Liver (tissue), 9 donors: ENCODE measurements around the gene OXCT1. TPM values are rescaled to one million over a fixed set of nuclear protein-coding genes. Genes with fewer than 3 reads are reported as not detected.

Source experiments
- DNase-seq: peaks from one replicate; pipeline ENCODE4 v3.0.0-alpha.2; 2017; ENCODE audit warnings: low spot score
- H3K27ac ChIP-seq, 2 donors: one replicate each; pipeline ENCODE4 v1.7.0; 2013; ENCODE audit warnings: inconsistent platforms in 2 of 2, low read length in 2 of 2, control low read depth in 1 of 2, low read depth in 1 of 2, mild to moderate bottlenecking in 1 of 2
- H3K27me3 ChIP-seq, 4 donors: one replicate each; pipeline versions ENCODE4 v1.6.1 to v1.7.0; 2013; ENCODE audit warnings: low read length in 3 of 4, inconsistent platforms in 1 of 4, mild to moderate bottlenecking in 1 of 4, moderate library complexity in 1 of 4; ENCODE audit not compliant: control insufficient read depth in 4 of 4, insufficient read depth in 4 of 4
- H3K36me3 ChIP-seq, 4 donors: one replicate each; pipeline versions ENCODE4 v1.6.1 to v1.7.0; 2013; ENCODE audit warnings: low read length in 3 of 4, mild to moderate bottlenecking in 3 of 4, low read depth in 1 of 4, moderate library complexity in 1 of 4; ENCODE audit not compliant: control insufficient read depth in 4 of 4, insufficient read depth in 3 of 4
- H3K4me1 ChIP-seq, 4 donors: one replicate each; pipeline versions ENCODE4 v1.6.1 to v1.7.0; 2013; ENCODE audit warnings: low read length in 3 of 4, mild to moderate bottlenecking in 3 of 4, moderate library complexity in 1 of 4; ENCODE audit not compliant: control insufficient read depth in 4 of 4, insufficient read depth in 4 of 4
- H3K4me3 ChIP-seq, 3 donors: one replicate each; pipeline versions ENCODE4 v1.6.1 to v1.7.0; 2013; ENCODE audit warnings: low read length in 3 of 3, control low read depth in 1 of 3, low read depth in 1 of 3, mild to moderate bottlenecking in 1 of 3
- H3K9ac ChIP-seq, 2 donors: one replicate each; pipeline ENCODE4 v1.7.0; 2013; ENCODE audit warnings: low read length in 2 of 2, mild to moderate bottlenecking in 2 of 2, moderate library complexity in 2 of 2, control low read depth in 1 of 2, low read depth in 1 of 2
- H3K9me3 ChIP-seq, 4 donors: one replicate each; pipeline versions ENCODE4 v1.6.1 to v1.7.0; 2013; ENCODE audit warnings: low read length in 3 of 4; ENCODE audit not compliant: control insufficient read depth in 4 of 4
- EGR1 ChIP-seq, 2 donors: IDR thresholded peaks; 2 replicates each; pipeline ENCODE4 v1.6.1; 2016 to 2018; ENCODE audit warnings: antibody characterized with exemption in 2 of 2, low read depth in 2 of 2
- FOXA1 ChIP-seq: IDR thresholded peaks from 2 replicates; pipeline ENCODE4 v1.6.1; 2016; ENCODE audit warnings: antibody characterized with exemption
- FOXA2 ChIP-seq: IDR thresholded peaks from 2 replicates; pipeline ENCODE4 v1.6.1; 2016; ENCODE audit warnings: antibody characterized with exemption
- GABPA ChIP-seq, 2 donors: IDR thresholded peaks in 1 of 2; conservative IDR thresholded peaks in 1 of 2; 2 replicates each; pipeline ENCODE4 v1.6.1; 2016; ENCODE audit warnings: antibody characterized with exemption in 2 of 2, mild to moderate bottlenecking in 1 of 2, moderate library complexity in 1 of 2
- HNF4G ChIP-seq: IDR thresholded peaks from 2 replicates; pipeline ENCODE4 v1.6.1; 2016; ENCODE audit warnings: antibody characterized with exemption
- JUND ChIP-seq, 2 donors: IDR thresholded peaks; 2 replicates each; pipeline ENCODE4 v1.6.1; 2016; ENCODE audit warnings: antibody characterized with exemption in 2 of 2
- NR2F2 ChIP-seq: IDR thresholded peaks from 2 replicates; pipeline ENCODE4 v1.6.1; 2016; ENCODE audit warnings: antibody characterized with exemption
- RAD21 ChIP-seq, 2 donors: IDR thresholded peaks; 2 replicates each; pipeline ENCODE4 v1.6.1; 2016; ENCODE audit warnings: antibody characterized with exemption in 2 of 2, mild to moderate bottlenecking in 2 of 2
- RXRA ChIP-seq, 2 donors: IDR thresholded peaks; 2 replicates each; pipeline ENCODE4 v1.6.1; 2017 to 2018; ENCODE audit warnings: antibody characterized with exemption in 2 of 2, mild to moderate bottlenecking in 1 of 2
- SP1 ChIP-seq: IDR thresholded peaks from 2 replicates; pipeline ENCODE4 v1.6.1; 2018; ENCODE audit warnings: antibody characterized with exemption, mild to moderate bottlenecking
- TAF1 ChIP-seq: conservative IDR thresholded peaks from 2 replicates; pipeline ENCODE4 v1.6.1; 2016; ENCODE audit warnings: antibody characterized with exemption, mild to moderate bottlenecking
- YY1 ChIP-seq: IDR thresholded peaks from 2 replicates; pipeline ENCODE4 v1.6.1; 2016; ENCODE audit warnings: antibody characterized with exemption, mild to moderate bottlenecking
- WGBS: extraction: QIAGEN DNeasy Blood & Tissue Kit; methylation state at CpG from one replicate; pipeline ENCODE4 v1.1.7; 2013; 5-methylcytosine and 5-hydroxymethylcytosine counted together
- polyA plus RNA-seq, 2 donors: library from polyadenylated mRNA; stranded (reverse) in 1 of 2; unstranded in 1 of 2; fragments of 200-250 nt in 1 of 2; fragments of >200 nt in 1 of 2; fragmentation: Nextera tagmentation in 1 of 2; extraction: Ambion mirVana in 1 of 2; gene quantifications; one replicate each; pipeline versions ENCODE4 v1.2.1 to v1.2.3, GENCODE V29; 2013 to 2015
- total RNA-seq, 2 donors: library from RNA; depleted of rRNA; stranded (reverse); fragments of >200 nt; gene quantifications; one replicate each; pipeline ENCODE4 v1.2.3, GENCODE V29; 2014
- TF ChIP-seq, protein P1 (sequence below): IDR thresholded peaks from 2 replicates; pipeline ENCODE4 v1.6.1; 2016; ENCODE audit warnings: antibody characterized with exemption
- TF ChIP-seq, protein P2 (sequence below): IDR thresholded peaks from 2 replicates; pipeline ENCODE4 v1.6.1; 2016; ENCODE audit warnings: antibody characterized with exemption
- TF ChIP-seq, protein P3 (sequence below): fragments of 150-350 bp; IDR thresholded peaks from 2 replicates; pipeline ENCODE4 v1.5.1; 2017; ENCODE audit warnings: improper control_type of control experiment, low read depth, low read length; ENCODE audit not compliant: missing input control
- donor health status: healthy.
- donor health status: healthy.
- donor health status: healthy.
- donor health status: healthy.
- donor health status: healthy.

The OXCT1 gene
- total and polyA plus RNA-seq, 4 donors, result 0.72 to 10.7 (median 1.1) TPM

DNA sequence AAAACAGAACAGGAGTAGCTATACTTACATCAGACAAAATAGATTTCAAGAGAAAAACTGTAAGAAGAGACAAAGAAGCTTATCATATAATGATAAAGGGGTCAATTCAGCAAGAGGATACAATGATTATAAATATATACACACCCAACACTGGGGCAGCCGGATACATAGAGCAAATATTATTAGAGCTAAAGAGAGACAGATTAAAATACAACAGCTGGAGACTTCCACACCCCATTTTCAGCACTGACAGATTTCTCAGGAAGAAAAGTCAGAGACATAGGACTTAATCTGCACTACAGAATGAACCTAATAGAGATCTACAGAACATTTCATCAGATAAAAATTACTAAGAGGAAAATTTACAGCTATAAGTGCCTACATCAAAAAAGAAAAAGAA is 35.7 kb downstream of the OXCT1 start (continued):
- TF ChIP-seq FOXA1, result no peak
- no peak for TF ChIP-seq JUND (IDR thresholded peaks at IDR 0.05)
- TF ChIP-seq, protein P1, sequence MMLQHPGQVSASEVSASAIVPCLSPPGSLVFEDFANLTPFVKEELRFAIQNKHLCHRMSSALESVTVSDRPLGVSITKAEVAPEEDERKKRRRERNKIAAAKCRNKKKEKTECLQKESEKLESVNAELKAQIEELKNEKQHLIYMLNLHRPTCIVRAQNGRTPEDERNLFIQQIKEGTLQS, result no peak
- no peak for TF ChIP-seq SP1
- TF ChIP-seq NR2F2, result no peak

DNA sequence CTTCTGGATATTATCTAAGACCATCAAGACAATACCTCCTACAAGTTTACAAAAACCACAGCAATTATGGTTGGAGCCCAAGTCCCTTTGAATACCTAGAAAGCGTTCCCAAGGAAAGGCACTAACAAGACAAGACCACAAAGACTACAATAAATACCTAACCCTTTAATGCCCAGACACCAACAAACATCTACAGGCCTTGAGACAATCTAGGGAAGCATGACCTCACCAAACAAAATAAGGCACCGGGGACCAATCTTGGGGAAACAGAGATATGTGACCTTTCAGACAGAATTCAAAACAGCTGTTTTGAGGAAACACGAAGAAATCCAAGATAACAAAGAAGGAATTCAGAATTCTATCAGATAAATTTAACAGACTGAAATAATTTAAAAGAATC is 37.8 kb downstream of the OXCT1 start:
- H3K4me3 ChIP-seq, result no peak overlapping the region
- TF ChIP-seq, protein P2, sequence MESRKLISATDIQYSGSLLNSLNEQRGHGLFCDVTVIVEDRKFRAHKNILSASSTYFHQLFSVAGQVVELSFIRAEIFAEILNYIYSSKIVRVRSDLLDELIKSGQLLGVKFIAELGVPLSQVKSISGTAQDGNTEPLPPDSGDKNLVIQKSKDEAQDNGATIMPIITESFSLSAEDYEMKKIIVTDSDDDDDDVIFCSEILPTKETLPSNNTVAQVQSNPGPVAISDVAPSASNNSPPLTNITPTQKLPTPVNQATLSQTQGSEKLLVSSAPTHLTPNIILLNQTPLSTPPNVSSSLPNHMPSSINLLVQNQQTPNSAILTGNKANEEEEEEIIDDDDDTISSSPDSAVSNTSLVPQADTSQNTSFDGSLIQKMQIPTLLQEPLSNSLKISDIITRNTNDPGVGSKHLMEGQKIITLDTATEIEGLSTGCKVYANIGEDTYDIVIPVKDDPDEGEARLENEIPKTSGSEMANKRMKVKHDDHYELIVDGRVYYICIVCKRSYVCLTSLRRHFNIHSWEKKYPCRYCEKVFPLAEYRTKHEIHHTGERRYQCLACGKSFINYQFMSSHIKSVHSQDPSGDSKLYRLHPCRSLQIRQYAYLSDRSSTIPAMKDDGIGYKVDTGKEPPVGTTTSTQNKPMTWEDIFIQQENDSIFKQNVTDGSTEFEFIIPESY, result no peak
- TF ChIP-seq FOXA2 (no peak), EGR1 (IDR thresholded peaks at IDR 0.05; ENCODE audit: low read depth in 2 of 2) (no peak), GABPA (IDR thresholded peaks at IDR 0.05 in 1 of 2, conservative IDR thresholded peaks at IDR 0.05 in 1 of 2) (no peak), YY1 (no peak), RXRA (IDR thresholded peaks at IDR 0.05) (no peak), RAD21 (IDR thresholded peaks at IDR 0.05) (no peak)
- TF ChIP-seq, protein P3, sequence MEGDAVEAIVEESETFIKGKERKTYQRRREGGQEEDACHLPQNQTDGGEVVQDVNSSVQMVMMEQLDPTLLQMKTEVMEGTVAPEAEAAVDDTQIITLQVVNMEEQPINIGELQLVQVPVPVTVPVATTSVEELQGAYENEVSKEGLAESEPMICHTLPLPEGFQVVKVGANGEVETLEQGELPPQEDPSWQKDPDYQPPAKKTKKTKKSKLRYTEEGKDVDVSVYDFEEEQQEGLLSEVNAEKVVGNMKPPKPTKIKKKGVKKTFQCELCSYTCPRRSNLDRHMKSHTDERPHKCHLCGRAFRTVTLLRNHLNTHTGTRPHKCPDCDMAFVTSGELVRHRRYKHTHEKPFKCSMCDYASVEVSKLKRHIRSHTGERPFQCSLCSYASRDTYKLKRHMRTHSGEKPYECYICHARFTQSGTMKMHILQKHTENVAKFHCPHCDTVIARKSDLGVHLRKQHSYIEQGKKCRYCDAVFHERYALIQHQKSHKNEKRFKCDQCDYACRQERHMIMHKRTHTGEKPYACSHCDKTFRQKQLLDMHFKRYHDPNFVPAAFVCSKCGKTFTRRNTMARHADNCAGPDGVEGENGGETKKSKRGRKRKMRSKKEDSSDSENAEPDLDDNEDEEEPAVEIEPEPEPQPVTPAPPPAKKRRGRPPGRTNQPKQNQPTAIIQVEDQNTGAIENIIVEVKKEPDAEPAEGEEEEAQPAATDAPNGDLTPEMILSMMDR, result no peak
- no peaks in the 10 kb centered on the region for H3K9me3 ChIP-seq
- WGBS, result 87% methylated on average over 3 of the region's 3 CpGs
- H3K9ac ChIP-seq, result no peak overlapping the region
- H3K36me3 ChIP-seq, result no peaks in the 10 kb centered on the region
- no peaks in the 10 kb centered on the region for H3K27me3 ChIP-seq
- no peak for DNase-seq
- H3K27ac ChIP-seq, result no peak overlapping the region
- no peaks in the 10 kb centered on the region for H3K4me1 ChIP-seq

DNA sequence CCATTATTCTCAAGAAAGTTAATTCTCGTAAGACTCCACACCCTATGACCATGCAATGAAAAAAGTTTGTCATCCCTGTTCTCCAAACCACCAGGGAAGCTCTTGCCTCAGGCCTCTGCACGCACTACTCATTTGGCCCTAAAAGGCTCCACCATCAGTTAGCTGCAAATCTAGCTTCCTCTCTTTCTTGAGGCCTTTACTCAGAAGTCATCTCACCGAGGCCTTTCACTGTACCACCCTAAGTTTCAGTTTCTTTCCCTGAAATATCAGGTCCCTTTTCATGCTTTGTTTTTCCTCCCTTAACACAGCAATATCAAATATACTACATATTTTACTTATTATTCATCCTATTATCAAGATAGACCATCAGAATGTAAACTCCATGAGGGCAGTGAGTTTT is 39.1 kb downstream of the OXCT1 start:
- no peak for TF ChIP-seq HNF4G
- TF ChIP-seq, protein P1, result no peak
- no peak for TF ChIP-seq GABPA (IDR thresholded peaks at IDR 0.05 in 1 of 2, conservative IDR thresholded peaks at IDR 0.05 in 1 of 2)
- no peak for TF ChIP-seq TAF1
- no peak for TF ChIP-seq NR2F2
- H3K27me3 ChIP-seq, result no peaks in the 10 kb centered on the region
- no peaks in the 10 kb centered on the region for H3K36me3 ChIP-seq
- WGBS, result 88% methylated on average over 3 of the region's 3 CpGs
- no peaks in the 10 kb centered on the region for H3K9me3 ChIP-seq
- H3K9ac ChIP-seq, result no peak overlapping the region
- DNase-seq, result no peak
- no peak overlapping the region for H3K4me3 ChIP-seq
- H3K4me1 ChIP-seq, result no peaks in the 10 kb centered on the region
- H3K27ac ChIP-seq, result no peak overlapping the region
